GM12864 (cell line): ENCODE measurements around the gene KPNA2.
"Not testable (repeated sequence)": the region's sequence is repeated elsewhere in the genome, so short reads cannot be mapped to it uniquely, and the experiment has no call there.

Source experiments
- DNase-seq: peaks from one replicate; pipeline ENCODE4 v3.0.0-alpha.2; 2011; ENCODE audit warnings: low read depth
- H3K4me3 ChIP-seq: 2 replicates; pipeline ENCODE4 v1.5.1; 2011; ENCODE audit warnings: mild to moderate bottlenecking, low read depth, low read length, control low read depth
- CTCF ChIP-seq: IDR thresholded peaks from 2 replicates; pipeline ENCODE4 v1.5.1; 2011; ENCODE audit warnings: low read depth, mild to moderate bottlenecking, moderate library complexity, low read length, control low read depth, inconsistent platforms; ENCODE audit errors: missing control alignments

KPNA2 gene

DNA sequence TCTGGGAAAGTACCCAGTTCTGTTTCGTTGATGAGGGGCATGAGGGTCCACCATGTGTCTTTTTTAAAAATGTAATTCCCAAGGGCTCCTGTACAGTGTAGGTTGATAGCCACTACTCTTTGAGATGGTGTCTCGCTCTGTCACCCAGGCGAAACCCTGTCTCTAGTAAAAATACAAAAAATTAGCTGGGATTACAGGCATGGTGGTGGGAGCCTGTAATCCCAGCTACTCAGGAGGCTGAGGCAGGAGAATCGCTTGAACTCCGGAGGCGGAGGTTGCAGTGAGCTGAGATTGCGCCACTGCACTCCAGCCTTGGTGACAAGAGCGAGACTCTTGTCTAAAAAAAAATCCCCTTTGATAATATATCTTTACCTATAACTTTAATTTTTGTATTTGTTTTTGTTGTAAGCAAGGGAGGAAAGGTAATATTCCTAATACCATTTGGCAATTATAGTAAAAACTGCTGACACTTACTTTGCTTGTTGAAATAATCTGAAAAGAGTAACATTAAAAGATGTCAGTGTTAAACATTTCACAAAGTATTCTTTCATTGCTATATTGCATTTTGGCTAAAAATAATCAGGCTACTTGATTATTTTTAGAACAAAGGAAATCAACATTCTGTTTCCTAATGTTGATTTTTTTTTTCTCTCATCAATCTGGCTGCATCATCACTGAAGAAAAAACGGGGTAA is 11.8 kb downstream of the KPNA2 start:
- TF ChIP-seq CTCF, result no peak
- no peak for DNase-seq
- no peak overlapping the region for H3K4me3 ChIP-seq

DNA sequence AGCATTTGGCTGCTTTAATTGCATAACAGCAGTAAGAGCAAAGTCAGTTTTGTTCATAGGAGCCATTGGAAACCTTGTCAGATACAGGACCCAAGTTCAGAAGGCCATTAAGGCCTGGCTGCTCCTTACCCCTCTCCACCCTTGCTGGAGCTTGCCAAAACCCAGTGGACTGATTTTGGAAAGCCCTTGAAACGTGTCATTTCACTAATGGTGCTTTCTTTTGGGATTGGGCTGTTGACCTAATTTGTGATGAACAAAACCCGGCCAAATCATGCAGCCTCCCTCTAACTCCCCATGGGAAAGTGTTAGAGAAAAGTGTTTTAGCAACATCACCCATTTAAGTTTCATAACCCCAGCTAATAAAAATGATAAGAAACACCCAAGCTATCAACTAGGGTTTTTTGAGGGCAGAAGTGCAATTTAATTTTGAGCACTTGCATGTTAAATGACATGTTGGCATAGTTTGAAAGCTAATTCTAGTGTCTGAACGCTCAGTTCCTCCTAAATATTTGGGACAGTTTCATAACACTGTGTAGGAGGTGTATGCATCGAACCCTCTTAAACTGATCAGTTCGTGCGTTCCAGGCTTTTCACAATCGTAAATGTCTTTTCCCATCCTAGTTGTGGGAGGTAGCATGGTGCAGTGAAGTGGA is 12.5 kb downstream of the KPNA2 start:
- H3K4me3 ChIP-seq, DNase-seq: not testable (repeated sequence)

DNA sequence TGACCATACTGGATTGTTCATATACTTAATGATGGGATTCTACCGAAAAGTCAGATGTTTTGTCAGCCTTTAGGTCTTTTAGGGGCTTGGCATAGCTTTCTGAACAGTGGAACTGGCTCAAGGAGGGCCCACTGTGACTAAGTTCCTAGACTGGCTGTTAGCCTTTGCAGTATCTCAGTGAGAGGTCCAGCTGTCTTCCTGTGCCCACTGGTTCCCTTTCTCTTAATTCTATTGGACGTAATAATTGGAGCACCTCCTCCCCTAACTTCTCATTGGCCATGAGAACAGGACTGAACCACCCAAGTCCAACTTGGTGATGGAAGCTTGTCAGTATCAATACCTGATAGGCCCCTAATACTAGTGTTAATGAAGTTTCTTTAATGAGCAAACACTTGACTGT is 13.5 kb downstream of the KPNA2 start:
- TF ChIP-seq CTCF, result no peak
- H3K4me3 ChIP-seq, result no peak overlapping the region
- DNase-seq, result no peak

- not testable (repeated sequence) for H3K4me3 ChIP-seq, DNase-seq
Measured at GRCh38 chr17:68049812-68050437, 14.4 kb downstream of the KPNA2 start.

GRCh38 chr17:68051321-68052312 is 16.1 kb downstream of the KPNA2 start:
- not testable (repeated sequence) for H3K4me3 ChIP-seq, DNase-seq

- no peak for TF ChIP-seq CTCF
- no peak overlapping the region for H3K4me3 ChIP-seq
- no peak for DNase-seq
Measured at GRCh38 chr17:68052810-68053209, 17.3 kb downstream of the KPNA2 start.

DNA sequence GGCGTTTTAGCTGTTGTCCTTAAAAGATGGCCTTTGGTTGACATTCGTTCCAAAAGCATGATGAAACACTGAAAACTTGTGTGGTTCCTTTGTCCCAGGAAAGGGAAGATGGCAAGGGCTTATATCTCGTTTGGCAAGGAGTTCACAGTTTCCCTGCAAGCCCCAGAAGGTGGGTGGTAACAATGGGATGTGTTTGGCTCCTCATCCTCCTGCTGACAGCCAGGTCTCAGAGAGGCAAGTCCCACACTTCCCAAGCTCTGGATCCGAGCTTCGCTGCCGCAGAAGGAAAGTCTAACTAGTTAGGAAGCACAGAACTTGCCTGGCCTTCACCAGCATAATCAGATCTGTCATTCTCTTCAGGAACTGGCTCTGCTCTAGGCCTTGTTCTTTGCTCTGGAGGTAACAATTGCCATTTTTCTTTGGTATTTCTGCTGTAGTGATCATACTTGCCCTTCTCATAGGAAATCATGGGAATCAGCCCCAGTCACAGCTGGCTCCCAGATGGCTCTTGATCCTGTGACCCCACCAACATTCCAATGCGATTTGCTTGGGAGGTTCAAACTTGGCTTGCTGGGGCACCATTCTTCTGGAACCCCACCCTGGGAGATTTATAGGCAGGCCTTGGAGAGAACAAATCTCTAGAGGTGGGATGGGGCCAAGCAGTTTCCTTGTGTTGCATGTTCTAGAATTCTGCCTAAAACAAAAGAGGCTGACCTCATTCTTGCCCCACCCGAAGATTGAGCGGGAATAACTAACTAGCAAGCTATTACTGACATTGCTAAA is 17.9 kb downstream of the KPNA2 start:
- no peak for TF ChIP-seq CTCF
- H3K4me3 ChIP-seq, result no peak overlapping the region
- no peak for DNase-seq
